GM21723 (cell line): ENCODE results near the gene SF3B6.
A peak's percentile ranks its signal among the peaks of the same experiment; 100 is the strongest.
"Not testable (repeated sequence)": the region's sequence is repeated elsewhere in the genome, so short reads cannot be mapped to it uniquely, and the experiment has no call there.

ENCODE experiments used
- ATAC-seq: cut with Tn5 transposase; IDR thresholded peaks from one replicate; pipeline ENCODE4 v1.9.1; 2021; ENCODE audit warnings: mild to moderate bottlenecking, moderate library complexity; ENCODE audit not compliant: unreplicated experiment

Gene SF3B6

GRCh38 chr2:24095171-24095677 is 19.1 kb upstream of the SF3B6 start:
- not testable (repeated sequence) for ATAC-seq

GRCh38 chr2:24093270-24093669 is 17.1 kb upstream of the SF3B6 start:
- ATAC-seq, result not testable (repeated sequence)

GRCh38 chr2:24088821-24089359 is 12.8 kb upstream of the SF3B6 start:
- no peak for ATAC-seq

GRCh38 chr2:24087032-24087431 is 10.9 kb upstream of the SF3B6 start:
- ATAC-seq, result no peak

GRCh38 chr2:24086241-24086640 is 10.1 kb upstream of the SF3B6 start:
- no peak for ATAC-seq

GRCh38 chr2:24085200-24085489 is 9.0 kb upstream of the SF3B6 start:
- ATAC-seq, result no peak

- peak; percentile 89 for ATAC-seq
Observed at GRCh38 chr2:24084386-24085199, 8.5 kb upstream of the SF3B6 start, which contains the start of gene TP53I3. Gene TP53I3, minus strand, starts transcription at chr2:24084834. Its CDS starts 508 bp downstream, at chr2:24084326.

GRCh38 chr2:24083567-24084385 is 7.7 kb upstream of the SF3B6 start:
- peak; percentile 75 for ATAC-seq

- ATAC-seq, result no peak
Observed at GRCh38 chr2:24082787-24083566, 6.9 kb upstream of the SF3B6 start.

GRCh38 chr2:24080701-24081100 is 4.6 kb upstream of the SF3B6 start:
- no peak for ATAC-seq

GRCh38 chr2:24077879-24078278 is 1.8 kb upstream of the SF3B6 start:
- no peak for ATAC-seq

GRCh38 chr2:24077535-24077877 is 1.4 kb upstream of the SF3B6 start:
- no peak for ATAC-seq

GRCh38 chr2:24076849-24077534 is 866 bp upstream of the SF3B6 start:
- ATAC-seq, result peak; percentile 4

- ATAC-seq, result no peak
Observed at GRCh38 chr2:24075259-24075658, 867 bp downstream of the SF3B6 start.

GRCh38 chr2:24073816-24074215 is 2.3 kb downstream of the SF3B6 start:
- ATAC-seq, result no peak

- ATAC-seq, result no peak
Observed at GRCh38 chr2:24072259-24072658, 3.9 kb downstream of the SF3B6 start.

- ATAC-seq, result no peak
Observed at GRCh38 chr2:24065341-24065740, 10.8 kb downstream of the SF3B6 start.

GRCh38 chr2:24058564-24059271 is 17.4 kb downstream of the SF3B6 start:
- ATAC-seq, result no peak

- ATAC-seq, result no peak
Observed at GRCh38 chr2:24055750-24056149, 20.4 kb downstream of the SF3B6 start.
